HL-60/S4 treated with retinoic acid at 250 ng/mL for 4 days and 3 days (cell line): Measurements from ENCODE around the gene LYRM4.

Experiments
- in situ Hi-C: fragments of 300-500 bp; cut with MboI; formaldehyde crosslinking; loops from 2 replicates; pipeline ENCODE4 v1.7.0; 2022; ENCODE audit warnings: low sequenced_read_pairs

The LYRM4 gene

GRCh38 chr6:5282191-5282623 lies 21.5 kb upstream of the LYRM4 start:
- in situ Hi-C loops = no loop called here

- in situ Hi-C loops = no loop called here
Observed at GRCh38 chr6:5280920-5281319, 20.2 kb upstream of the LYRM4 start.

- in situ Hi-C loops = no loop called here
Observed at GRCh38 chr6:5279891-5280338, 19.2 kb upstream of the LYRM4 start.

GRCh38 chr6:5278565-5279120 lies 17.9 kb upstream of the LYRM4 start:
- in situ Hi-C loops = no loop called here

GRCh38 chr6:5278047-5278446 lies 17.3 kb upstream of the LYRM4 start:
- in situ Hi-C loops = no loop called here

GRCh38 chr6:5277589-5277988 lies 16.8 kb upstream of the LYRM4 start:
- in situ Hi-C loops = no loop called here

- in situ Hi-C loops = no loop called here
Observed at GRCh38 chr6:5276581-5276980, 15.8 kb upstream of the LYRM4 start.

- in situ Hi-C loops = no loop called here
Observed at GRCh38 chr6:5275497-5275896, 14.7 kb upstream of the LYRM4 start.

GRCh38 chr6:5274231-5274630 lies 13.5 kb upstream of the LYRM4 start:
- in situ Hi-C loops = no loop called here

GRCh38 chr6:5271926-5272325 lies 11.2 kb upstream of the LYRM4 start:
- in situ Hi-C loops = no loop called here

GRCh38 chr6:5270093-5270680 lies 9.4 kb upstream of the LYRM4 start:
- in situ Hi-C loops = no loop called here

GRCh38 chr6:5266423-5266822 lies 5.7 kb upstream of the LYRM4 start:
- in situ Hi-C loops = no loop called here

GRCh38 chr6:5261545-5262109 lies 877 bp upstream of the LYRM4 start:
- in situ Hi-C loops = no loop called here

- in situ Hi-C loops = no loop called here
Observed at GRCh38 chr6:5260111-5260620, 584 bp downstream of the LYRM4 start.

- in situ Hi-C loops = no loop called here
Observed at GRCh38 chr6:5259428-5259827, 1.3 kb downstream of the LYRM4 start.

GRCh38 chr6:5257400-5257799 lies 3.4 kb downstream of the LYRM4 start:
- in situ Hi-C loops = no loop called here

- in situ Hi-C loops = no loop called here
Observed at GRCh38 chr6:5256952-5257351, 3.8 kb downstream of the LYRM4 start.

- in situ Hi-C loops = no loop called here
Observed at GRCh38 chr6:5250911-5251310, 9.8 kb downstream of the LYRM4 start.

GRCh38 chr6:5250451-5250850 lies 10.3 kb downstream of the LYRM4 start:
- in situ Hi-C loops = no loop called here

GRCh38 chr6:5249451-5250122 lies 11.2 kb downstream of the LYRM4 start:
- in situ Hi-C loops = no loop called here

GRCh38 chr6:5248302-5249098 lies 12.2 kb downstream of the LYRM4 start:
- in situ Hi-C loops = no loop called here
